GM18498 (cell line): Measurements from ENCODE around the gene GPALPP1.
"Not testable (repeated sequence)": the region's sequence is repeated elsewhere in the genome, so short reads cannot be mapped to it uniquely, and the experiment has no call there.

ENCODE experiments used
- ATAC-seq: cut with Tn5 transposase; IDR thresholded peaks from one replicate; pipeline ENCODE4 v1.9.1; 2021; ENCODE audit warnings: mild to moderate bottlenecking, moderate library complexity; ENCODE audit not compliant: unreplicated experiment

Gene GPALPP1, protein sequence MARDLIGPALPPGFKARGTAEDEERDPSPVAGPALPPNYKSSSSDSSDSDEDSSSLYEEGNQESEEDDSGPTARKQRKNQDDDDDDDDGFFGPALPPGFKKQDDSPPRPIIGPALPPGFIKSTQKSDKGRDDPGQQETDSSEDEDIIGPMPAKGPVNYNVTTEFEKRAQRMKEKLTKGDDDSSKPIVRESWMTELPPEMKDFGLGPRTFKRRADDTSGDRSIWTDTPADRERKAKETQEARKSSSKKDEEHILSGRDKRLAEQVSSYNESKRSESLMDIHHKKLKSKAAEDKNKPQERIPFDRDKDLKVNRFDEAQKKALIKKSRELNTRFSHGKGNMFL

DNA sequence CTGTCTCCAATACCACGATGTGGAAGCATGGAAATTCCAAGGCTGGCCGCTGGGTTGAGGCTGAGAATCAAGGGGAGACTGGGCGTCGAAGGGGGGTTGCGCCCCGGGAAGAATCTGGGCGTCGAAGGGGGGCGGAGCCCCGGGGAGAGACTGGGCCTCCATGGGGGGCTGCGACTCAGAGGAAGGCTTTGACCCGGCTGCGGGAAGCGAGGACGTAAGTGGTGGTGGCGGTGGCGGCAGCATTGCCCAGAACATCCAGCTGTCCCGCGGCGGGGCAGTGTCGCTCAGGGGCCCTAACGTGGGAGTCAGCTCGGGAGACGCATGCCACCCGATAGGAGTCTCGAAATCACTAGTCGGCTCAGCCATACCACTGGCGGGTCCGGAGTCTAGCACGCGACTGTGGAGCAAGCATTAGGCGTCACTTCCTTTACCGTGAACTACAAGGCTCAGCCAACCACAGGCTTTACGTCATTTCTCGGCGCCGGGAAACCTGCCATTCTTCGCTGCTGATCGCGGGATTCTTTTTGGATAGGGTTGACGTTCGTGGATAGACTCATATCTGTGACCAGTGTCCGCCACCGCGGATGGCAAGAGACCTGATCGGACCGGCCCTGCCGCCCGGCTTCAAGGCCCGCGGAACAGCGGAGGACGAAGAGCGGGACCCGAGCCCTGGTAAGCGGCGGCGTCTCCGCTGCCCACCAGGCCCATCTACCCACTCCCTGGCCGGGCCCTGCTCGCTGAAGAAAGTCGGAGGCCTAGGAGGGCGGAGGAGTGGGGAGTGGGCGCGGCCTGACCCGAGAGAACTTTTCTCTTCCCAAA is at the start of gene GPALPP1, which contains the start of gene NUFIP1:
TSS of gene GPALPP1 (plus strand) at position 468 of the 819 bp plus-strand sequence. CDS start at position 585, 117 bp downstream.
TSS of gene NUFIP1 (minus strand) at position 401 of the 819 bp plus-strand sequence. CDS start at position 366, 35 bp downstream.
- peak; percentile 98 for ATAC-seq

DNA sequence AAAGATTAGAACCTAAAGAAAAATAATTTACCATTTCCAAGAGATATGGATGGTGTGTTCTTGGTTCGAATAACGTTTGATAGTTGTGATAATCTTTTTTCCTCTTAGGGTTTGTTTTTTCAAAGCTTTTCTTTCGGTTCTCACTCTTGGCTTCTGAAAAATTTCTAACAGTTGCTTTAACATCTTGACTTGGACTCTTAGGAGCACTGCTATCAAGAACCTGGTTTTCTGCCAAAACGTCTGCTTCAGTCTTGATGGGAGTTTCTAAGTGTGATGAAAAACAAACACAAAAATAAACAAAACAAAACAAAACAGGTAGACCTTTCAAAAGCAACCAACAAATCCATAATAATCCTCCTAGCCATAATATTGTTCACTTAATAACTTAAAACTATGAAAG is 45.9 kb upstream of the GPALPP1 start:
- ATAC-seq, result not testable (repeated sequence)

DNA sequence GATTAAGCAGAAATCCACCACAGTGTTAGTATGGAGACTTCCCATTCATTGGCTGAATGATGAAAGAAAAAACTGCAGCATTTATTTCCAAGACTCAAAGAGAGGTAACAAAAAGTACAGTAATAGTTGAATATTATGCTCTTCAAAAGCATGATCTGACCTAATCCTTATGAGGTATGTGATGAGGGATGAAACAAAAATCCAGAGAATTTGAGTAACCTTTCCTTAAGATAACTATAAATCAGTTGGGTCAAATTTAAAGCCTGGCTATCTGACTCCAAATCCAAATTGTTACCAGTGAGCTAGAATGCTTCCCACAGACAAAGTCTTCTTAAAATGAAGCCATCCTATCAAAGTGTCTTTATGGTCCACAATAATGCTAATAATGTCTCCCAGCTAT is 38.2 kb upstream of the GPALPP1 start:
- ATAC-seq, result no peak

DNA sequence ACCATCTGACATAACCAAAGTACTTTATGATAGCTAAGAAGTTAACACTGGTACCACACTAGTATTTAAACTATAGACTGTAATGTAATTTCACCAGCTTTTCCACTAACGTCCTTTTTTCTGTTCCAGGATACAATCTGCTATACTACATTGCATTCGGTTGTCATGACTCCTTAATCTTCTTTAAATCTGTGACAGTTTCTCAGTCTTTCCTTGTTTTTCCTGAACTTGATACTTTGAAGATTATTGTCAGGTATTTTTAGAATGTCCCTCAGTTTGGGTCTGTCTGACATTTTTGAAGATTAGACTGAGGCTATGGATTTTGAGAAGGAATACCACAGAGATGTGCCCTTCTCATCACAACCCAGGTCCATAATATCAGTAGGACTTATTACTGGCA is 36.7 kb upstream of the GPALPP1 start:
- ATAC-seq, result no peak

DNA sequence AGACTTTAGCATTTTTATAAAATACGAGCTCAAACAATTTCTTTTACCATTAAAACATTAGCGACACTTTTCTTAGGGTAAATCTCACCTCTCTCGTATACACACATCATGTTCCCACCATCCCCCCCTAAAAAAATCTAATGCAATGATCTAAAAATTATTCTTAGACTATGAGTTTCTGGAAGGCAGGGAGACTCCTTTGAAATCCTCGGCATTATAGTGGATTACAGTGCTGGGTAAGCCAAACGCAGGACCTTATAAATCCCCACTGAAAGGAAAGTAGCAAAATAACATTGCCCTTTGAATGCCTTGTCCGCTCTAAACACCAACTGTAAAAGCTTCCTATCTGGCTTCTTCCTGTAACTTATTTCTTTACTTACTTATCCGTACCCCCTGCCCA is 35.1 kb upstream of the GPALPP1 start:
- ATAC-seq, result no peak

DNA sequence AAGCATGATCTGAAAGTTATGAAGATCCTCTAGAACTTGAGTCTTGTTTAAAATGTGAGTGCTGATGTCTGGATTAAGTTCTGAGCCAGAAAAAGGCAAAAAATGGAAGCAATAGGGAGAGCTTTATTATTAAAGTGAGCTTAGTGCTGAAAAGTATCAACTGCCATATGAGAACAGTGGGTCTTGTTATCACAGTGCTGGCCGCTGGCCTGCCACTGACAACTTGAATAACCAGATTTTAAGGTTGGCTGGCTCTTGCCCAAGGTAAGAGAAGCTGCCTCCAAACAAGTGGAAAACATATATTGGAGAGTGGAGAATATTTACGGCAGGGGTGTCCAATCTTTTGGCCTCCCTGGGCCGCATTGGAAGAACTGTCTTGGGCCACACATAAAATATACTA is 33.9 kb upstream of the GPALPP1 start:
- no peak for ATAC-seq

DNA sequence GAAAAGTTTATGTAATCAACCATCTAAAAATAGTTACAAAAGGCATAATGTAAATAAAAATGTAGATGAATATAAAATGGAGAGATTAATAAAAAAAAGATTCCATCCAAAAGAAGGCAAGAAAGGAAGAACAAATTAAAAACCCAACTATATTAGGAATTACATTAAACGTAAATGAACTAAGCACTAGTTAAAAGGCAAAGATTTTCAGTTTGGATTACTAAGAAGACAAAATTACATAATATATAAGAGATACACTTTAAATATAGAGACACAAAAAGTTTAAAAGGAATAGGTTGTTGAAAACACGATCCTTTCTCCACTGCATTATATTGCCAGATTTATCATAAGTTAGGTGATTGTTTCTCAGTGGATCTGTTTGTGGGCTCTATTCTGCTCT is 27.3 kb upstream of the GPALPP1 start:
- ATAC-seq, result no peak

DNA sequence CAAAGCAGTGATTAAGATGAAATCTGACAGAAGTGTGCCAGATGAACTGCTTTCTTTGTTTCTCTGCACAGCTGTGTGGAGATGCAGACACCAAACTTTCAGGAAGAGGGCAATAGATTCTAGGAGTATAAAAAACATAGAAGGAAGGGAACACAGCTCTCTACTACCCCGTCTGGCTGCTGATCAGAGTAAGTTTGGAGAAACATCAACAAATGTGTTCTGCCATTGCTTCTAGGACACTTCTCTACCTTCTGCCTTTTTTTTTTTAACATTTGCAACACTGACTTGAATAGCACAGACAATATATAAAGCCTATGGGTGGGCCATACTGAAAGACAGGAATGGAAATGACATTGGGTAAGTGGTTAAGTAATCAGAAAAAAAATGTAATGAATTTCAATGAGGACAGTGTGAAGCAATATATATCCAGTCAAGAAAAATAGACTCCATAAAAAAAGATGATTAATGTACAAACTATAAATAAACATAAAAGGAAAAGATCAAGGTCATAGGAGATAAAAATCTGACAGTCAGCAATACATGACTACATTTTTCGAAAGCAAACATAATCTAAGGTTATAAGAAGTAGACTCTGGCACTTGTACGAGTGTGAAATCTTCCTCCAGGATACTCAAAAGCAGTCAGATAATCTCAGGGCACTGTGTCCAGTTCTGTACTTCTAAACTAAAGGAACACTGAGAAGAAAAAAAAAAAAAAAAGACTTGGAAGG is 21.5 kb upstream of the GPALPP1 start:
- no peak for ATAC-seq

DNA sequence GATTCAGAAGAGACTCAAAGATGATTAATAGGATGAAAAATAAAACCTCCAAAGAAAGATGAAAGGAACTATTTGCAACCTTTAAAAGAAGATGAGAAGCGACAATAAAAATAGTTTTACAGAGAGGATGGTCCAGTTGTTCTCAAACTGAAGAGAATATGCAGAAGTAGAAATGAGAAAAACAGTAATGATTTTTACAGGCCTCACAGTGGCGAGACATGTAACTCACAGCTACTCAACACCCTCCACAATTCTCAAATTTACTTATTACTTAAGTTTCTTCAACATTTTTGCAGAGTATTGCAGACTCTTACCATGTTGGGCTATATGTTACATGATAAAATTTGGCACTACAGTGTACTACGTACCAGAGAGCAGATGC is 20.9 kb upstream of the GPALPP1 start:
- no peak for ATAC-seq

DNA sequence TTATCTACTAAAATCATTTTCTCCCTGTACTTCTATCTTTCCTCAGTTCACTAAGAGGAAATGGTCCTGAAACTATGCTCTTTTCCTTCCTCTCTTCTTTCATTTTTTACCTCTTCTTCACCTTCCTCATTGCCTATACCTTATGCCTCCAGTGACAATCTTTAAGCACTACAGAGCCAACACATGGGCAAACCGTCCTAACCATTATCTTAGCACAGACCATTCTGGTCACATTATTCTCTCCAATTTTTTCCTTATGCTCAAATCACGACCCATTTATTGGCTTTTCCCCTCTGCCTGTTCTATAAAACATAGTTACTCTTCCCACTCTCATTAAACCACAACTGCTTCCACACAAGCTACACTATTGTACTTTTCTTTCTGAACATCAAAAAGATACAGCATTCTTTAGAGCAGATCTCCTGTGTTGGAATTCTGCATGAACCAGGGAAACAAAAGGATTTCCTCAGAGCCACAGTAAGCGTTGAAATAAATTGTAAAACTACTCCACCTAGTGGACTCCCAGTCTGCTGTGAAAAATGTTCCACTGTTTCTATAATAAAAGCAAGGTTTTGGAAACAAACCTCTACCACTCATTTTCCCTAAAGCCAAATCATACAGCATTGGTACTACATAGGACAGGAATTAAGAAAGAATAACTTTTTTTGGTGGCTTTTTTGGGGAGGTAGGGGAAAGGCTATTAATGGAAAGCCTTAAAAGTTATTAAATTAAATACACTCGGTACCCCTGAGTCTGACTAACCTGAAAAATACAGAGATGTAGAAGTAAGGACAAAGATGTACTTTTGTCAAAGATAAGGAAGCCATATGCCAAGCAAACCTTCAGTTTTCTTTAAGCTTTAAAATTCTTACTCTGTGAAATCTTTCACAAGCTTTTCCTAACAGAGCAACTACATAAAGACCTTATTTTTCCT is 19.5 kb upstream of the GPALPP1 start:
- ATAC-seq, result no peak

DNA sequence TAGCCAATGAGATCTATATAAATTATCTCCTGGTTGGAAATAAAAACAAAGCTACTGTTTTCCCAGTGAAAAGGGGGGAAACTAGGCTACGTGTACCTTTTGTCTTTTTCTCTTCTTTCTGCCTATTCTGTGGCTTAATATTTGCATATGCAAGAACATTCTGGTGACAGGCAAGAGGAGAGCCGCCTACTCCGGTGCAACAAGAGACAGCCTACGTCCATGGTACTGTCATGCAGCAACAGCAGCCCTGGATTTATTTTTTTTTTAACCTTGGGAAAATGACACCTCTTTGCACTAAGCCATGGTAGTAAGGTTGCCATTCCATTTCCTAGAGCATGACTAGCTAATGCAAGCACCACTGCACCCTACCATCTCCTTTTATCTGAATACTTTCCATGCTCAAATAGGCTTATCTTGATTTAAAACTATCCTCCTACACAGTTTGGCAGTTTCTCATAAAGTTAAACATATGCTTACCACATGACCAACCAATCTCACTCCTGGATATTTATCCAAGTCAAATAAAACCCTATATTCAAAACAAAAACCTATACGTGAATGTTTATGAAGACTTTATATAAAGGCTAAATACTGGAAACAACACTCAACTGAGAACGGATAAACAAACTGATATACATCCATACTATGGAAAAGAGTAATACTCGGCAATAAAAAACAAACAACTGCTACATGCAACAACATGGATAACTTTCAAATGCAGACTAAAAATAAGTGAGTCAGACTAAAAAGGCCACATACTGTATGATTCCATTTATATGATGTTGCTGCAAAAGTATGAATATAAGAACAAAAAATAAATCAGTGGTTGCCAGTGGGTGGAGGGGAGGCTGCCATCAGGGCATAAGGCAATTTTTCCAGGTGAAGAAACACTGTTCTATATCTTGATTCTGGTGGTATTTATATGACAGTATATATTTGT is 17.4 kb upstream of the GPALPP1 start:
- ATAC-seq, result no peak

DNA sequence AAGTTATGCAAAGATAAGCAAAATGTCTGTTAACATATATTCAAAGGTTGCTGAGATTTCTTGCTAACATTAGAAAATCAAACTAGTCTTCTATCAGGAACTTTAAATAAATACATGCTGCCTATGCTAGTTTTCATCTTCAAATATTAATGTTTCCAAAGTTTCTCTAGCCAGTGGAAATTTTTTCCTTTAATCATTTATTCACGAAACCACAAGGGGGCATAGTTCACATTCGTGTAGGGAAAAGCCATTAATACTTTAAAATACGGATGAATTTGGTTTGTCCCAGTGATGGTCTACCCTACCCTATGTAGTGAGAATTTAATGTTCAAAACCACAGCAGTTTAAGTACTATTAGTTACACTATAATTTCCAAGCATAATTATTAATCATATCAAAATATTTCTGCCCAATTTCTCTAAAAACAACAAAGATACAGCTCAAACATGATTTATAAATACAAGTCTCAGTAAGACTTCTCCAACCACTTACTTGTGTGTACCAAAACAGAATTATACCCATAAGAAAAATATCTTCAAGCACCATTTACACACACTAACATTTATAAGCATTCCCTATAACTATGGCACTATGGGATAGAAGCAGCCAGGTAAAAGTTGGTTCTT is 16.3 kb upstream of the GPALPP1 start:
- no peak for ATAC-seq

DNA sequence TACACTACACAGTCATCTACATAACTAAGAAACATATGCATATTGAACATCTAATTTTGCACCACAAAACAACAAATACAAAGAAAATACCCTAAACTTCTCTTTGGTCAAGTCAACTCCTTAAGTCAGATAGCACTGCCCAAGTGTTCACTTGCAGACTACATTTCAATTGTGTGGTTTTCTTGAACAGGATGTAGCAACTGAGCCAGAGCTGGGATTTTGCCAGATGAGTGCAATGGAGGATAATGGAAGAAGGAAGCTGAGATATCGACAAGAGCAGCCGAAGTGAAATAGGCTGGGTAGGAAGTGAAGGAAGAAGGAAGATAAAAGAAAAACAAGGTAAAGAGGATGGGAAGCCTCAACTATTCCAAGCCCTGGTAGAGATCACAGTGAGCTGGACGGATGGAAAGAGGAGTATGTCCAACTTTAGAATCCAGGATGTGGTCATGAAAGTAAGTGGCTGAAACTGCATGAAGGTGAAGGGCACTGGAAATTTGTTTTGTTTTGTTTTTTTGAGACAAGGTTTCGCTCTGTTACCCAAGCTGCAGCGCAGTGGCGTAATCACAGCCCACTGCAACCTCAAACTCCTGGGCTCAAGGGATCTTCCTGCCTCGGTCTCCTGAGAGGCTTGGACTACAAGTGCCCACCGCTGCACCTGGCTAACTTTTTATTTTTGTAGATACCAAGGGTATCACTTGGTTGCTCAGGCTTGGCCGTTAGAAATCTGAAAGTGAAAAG is 15.1 kb upstream of the GPALPP1 start:
- ATAC-seq, result peak; percentile 66

DNA sequence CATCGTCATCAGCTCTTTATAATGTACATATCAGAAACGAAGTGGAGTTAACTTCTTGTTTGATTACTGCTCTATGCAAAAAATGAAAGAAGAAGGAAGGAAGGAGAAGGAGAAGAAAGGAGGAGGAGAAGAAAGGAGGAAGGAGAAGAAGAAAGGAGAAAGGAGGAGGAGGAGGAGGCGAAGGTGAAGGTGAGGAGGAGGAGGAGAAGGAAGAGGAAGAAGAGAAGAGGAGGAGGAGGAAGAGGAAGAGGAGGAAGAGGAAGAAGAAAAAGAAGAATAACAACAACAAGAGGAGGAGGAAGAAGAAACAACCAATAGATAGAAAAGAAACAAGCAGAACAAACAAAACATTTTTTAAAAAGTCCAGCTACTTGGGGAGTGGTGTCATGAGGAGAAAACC is 13.1 kb upstream of the GPALPP1 start:
- no peak for ATAC-seq

DNA sequence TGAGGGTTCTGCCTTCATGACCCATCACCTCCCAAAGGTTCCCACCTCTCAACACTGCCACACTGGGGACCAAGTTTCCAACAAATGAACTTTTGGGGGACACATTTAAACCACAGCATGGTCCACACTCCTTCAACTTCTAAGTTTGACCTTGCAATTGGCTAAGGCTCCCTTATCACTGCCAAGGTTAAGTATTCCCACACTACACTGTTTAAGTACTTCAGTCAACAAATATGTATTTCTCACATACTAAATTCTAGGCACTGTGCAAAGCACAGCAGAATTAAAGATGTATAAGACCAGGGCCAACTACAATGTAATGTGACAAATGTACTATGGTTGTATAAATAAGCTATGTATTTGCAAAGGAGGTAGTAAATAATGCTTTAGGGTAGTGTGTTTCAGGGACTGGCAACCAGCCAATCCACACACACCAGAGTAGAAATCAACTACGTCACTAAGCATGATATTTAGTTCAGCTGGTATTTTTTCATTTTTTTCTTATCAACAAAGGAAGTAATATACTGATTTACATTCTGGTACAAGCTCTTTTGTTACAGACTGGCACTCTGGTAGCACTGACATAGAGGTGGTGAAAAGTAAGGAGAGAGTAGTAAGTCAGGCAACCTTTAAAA is 12.3 kb upstream of the GPALPP1 start:
- no peak for ATAC-seq

DNA sequence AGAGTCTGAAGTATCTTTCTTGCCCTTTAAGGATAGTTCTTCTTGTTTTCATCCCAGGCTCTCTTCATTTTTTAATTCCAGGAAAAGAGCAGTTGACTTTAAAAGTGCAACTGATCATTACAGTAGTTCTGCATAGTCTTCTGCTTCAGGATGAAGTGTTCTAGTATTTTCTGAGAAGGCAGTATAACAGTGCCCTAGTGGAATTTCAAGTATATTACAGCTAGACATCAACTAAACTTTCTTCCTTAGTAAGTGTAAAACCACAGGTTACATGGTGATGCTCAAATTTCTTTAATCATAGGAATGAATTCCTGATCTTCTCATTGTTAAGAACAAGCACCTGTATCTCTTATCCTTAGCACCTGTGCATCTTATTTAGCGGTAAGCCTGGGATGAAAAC is 11.0 kb upstream of the GPALPP1 start:
- no peak for ATAC-seq

DNA sequence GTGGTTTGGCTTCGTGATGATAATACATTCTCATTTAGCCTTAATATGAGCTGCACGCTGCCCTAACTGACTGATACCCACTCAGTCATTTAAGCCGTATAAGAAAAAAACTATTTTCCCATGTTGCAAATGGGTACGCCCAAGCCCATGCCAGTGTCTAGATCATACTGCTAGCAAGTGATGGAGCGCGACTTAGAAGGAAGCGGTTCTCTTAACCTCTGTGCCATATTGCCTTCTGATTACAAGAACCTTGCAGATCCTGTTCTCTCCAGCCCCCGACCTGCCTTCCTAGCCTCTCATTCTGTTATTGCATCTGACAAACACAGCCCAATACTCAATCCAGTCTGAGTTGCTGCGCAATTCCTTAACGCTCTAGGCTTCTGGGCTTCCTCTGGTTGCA is 603 bp downstream of the GPALPP1 start:
- ATAC-seq, result no peak

DNA sequence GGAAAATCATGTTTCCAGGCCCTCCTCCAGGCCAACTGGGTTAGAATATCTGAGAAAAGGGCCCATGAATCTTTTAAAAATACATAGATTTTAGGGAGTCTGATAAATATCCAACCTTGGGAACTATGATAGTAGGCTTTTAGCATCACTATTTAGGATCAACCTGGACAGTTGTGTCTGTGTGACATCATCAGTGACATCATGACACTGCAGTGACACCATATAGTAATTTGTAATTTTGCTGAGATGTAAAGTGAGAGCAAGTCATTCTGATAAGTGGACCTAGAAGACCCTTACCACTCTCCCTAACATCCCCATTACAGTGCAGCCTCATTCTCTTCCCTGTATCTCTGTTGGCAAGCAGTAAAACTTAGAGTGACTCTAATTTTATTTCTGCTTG is 14.1 kb downstream of the GPALPP1 start:
- no peak for ATAC-seq
